Measurements from ENCODE around the gene CAPZA1.

CAPZA1 gene

DNA sequence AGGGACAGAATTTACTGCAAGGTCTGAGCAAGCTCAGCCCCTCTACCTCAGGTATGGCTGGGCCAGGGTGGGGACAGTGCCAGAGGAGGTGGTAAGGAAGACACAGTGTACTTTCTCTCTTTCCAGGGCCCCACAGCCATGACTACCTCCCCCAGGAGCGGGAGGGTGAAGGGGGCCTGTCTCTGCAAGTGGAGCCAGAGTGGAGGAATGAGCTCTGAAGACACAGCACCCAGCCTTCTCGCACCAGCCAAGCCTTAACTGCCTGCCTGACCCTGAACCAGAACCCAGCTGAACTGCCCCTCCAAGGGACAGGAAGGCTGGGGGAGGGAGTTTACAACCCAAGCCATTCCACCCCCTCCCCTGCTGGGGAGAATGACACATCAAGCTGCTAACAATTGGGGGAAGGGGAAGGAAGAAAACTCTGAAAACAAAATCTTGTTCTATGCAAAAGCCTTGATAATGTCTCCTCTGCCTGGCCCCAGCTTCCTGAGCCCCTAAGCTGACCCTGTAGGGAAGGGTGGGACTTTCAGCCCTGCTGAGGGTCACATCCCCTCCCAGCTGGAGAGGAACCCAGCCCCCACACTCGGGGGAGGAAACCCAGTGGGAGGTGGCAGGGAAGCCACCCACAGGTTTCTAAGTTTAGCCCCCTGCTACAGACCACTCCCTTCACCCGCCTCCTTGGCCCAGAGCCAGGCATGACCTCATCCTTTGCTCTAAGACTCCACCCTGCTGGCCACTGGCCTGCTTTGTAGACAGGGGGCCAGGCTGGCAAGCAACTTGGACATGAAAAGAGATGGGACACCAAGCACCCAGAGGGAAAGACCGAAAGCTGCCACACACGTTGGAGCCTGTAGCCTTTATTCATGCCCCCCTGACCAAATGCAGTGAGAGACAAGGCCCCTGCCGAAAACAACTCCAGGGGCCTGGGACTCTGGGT is 80.9 kb downstream of the CAPZA1 start:
- peak; percentile 46 to 67 (median 54) for DNase-seq (ENCODE audit: low read depth in 2 of 3, low spot score in 1 of 3)

DNA sequence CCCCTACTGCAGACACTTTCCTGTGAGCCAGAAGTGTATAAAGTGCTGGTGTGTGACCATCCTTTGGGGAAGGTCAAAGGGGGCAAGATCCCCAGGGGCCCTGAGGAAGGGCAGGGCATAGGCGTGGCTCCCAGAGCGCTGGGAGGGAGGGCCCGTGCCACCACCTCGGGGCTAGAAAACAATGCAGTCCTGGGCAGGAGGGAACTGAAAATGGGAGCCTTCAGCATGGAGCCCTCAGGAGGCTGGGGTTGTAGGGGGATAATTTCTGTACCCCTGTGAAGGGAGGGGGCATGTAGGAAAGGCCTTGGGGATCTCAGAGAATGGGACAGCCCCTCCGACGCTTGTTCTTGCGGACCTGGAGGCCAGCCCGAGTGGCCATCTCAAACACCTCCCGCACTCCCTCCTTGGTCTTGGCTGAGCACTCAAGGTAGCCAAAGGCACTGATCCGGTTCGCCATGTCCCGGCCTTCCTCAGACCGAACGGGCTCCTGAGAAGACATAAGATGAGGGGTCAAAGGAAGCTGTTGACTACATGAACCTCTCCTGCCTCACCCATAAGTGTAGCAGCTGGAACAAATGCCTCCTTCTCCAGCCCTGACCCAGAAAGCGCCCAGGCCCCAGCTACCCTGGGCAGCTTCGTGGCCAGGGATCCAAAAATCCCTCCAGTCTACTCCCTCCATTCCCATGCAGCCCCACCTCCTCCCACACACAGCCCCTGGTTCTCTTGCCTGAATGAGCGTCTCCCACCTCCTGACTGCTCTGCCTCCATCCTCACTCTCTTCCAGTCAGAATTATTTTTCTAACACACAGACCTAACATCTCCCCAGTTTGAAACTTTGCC is 81.8 kb downstream of the CAPZA1 start:
- no peak for DNase-seq (ENCODE audit: low read depth in 2 of 3, low spot score in 1 of 3)

DNA sequence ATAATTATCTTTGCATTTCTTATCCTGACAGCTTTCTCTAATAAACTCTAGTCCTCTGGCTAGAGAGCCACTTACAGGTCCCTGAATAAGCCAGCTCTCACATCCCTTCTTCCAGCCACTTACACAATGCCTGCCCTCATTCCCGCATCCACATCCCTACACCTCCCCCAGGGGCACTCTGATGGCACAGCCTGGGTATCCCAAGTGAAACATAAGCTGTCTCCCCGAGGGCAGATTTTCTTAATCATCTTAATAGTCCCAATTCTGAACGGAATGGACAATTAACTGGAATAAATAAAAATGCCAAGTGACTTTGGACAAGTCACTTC is 82.4 kb downstream of the CAPZA1 start:
- DNase-seq (ENCODE audit: low read depth in 2 of 3, low spot score in 1 of 3) = no peak

DNA sequence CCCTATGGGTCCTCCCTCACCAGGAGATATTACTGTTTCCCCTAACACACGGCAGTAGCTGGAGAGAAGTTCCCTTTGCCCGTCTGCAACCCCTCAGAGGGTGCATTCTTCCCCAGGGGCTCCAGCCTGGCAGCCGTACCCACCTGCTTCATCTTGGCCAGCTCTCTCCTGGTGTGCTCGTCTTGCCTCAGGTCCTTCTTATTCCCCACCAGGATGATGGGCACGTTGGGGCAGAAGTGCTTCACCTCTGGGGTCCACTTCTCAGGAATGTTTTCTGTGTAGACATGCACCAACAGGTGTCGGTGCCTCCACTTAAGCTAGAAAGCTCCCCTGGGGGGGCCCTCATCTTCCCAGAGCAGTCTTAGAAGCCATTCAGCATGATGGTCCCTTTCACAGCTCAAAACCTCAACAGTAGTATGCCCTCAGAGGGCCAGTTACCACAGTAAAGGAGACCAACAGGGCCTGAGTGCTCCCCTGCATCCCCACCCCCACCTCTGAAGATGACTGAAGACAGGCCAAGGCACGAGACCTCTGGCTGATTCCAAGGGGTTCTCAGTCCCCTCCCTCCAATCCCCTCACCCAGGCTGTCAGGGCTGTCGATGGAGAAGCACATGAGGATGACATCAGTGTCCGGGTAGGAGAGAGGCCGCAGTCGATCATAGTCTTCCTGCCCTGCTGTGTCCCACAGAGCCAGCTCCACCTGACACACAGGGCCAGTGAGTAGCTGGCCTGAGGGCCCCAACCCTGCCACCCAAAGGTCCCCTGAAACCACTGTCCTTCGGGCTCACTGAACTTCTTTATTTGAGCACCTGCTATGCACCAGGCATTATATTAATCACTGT is 83.0 kb downstream of the CAPZA1 start:
- DNase-seq (ENCODE audit: low read depth in 2 of 3, low spot score in 1 of 3) = no peak

DNA sequence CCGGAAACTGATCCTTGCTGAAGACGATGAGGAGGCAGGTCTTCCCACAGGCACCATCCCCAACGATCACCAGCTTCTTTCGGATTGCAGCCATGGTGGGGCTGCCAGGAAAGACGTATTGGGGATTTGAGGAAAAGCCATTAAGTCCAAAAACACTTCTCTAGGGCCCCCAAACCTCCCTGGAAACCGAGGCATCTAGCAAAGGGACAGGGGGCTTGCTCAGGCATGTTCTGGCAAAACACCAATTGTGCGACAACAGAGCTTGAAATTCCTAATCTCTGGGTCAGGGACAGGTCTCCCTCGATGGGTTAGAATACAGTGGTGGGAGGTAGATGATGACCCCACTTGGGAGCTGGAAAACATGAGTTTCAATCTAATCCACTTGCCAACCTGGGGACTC is 84.1 kb downstream of the CAPZA1 start:
- DNase-seq (ENCODE audit: low read depth in 2 of 3, low spot score in 1 of 3) = no peak

DNA sequence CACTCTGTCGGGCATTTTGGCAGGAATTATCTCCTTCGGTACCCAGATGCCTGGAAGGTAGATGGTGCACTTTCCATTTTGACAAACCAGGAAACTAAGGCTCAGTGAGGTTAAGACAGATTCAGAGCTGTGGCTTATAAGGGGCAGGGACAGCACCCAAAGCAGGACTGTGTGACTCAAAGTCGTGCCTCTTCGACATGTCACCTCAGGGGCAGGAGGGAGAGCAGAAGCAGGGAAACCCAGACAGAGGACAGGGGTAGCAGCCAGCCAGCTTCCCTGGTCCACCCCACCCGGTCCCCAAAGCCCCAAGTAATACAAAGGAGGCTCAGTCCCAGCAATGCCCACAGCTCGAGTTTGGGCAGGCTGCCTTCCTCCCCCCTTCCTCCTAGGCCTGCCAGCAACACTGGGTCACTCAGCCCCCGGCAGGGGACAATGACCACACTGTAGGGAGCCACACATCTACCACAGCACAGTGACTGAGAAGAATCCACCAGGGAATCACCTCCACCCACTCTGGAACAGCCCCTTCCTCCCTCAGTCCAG is 84.8 kb downstream of the CAPZA1 start:
- DNase-seq (ENCODE audit: low read depth in 2 of 3, low spot score in 1 of 3) = no peak

DNA sequence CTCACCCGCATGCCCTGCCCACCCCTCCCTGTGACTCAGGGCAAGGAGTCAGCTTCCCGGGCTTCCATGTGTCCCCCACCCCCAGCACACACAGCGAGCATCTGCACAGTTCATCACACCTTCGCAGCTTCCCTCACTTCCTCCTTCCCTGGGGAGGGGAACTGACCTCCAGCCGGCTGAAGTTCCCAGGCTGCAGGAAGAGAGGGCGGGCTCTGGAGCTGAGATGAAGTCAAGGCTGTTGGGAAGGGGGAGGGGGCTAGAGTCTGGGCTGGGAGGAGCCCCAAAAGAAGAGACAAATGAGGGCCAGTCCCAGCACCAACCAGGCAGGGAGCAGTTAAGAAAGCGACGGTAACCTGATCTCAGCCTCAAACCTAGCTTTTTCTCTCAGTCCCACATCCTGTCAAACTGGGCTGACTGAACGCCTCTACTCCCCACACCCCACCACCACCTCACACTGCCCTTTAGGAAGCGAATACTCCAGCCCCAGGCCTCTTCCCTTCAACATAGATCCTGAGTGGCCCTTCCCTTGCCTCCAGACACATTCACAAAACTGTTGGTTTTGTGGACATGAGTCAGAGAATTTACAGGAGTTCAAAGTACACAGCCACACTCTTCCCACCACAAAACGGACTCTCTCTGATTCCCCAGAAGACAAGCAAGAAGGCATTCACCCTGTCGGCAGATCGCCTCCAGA is 85.4 kb downstream of the CAPZA1 start:
- DNase-seq (ENCODE audit: low read depth in 2 of 3, low spot score in 1 of 3) = peak in 1 of 3 donors; percentile 51

DNA sequence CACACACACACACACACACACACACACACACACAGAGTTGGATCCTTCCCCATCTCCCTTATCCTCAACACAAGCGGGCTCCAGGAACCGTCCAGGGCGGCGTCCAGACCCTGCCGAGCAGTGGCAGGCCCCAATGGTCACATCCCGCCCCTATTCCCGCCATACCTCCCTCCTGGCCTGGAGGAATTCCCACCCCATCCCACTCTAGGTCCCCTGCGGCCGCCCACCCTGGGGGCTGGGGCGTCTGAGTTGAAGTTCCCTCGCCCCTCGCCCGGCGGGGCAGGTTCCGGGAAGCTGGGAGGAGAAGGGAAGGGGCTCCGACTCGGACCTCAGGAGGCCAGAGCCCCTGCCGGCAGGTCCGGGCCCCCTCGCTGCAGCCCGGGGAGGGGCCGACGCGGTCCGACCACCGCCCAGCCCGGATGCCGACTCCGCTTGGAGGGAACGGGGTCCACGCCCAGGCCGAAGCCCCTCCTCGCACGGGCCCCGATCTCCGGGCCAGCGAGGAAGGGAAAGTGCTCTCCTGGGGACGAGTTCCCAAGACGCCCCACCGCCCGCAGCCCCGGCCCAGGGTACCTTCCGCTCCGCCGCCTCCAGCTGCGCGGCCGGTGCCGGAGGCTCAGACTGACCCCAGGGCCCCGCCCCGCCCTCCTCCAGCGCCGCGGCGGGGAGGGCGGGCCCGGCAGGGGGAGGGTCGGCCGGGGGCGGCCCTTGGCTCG is 87.0 kb downstream of the CAPZA1 start, which contains the start of gene RHOC:
TSS of gene RHOC (minus strand) at position 623 of the 716 bp plus-strand sequence. CDS start 3,328 bp downstream, outside the sequence.
- DNase-seq (ENCODE audit: low read depth in 2 of 3, low spot score in 1 of 3) = peak in 1 of 3 donors; percentile 37

DNA sequence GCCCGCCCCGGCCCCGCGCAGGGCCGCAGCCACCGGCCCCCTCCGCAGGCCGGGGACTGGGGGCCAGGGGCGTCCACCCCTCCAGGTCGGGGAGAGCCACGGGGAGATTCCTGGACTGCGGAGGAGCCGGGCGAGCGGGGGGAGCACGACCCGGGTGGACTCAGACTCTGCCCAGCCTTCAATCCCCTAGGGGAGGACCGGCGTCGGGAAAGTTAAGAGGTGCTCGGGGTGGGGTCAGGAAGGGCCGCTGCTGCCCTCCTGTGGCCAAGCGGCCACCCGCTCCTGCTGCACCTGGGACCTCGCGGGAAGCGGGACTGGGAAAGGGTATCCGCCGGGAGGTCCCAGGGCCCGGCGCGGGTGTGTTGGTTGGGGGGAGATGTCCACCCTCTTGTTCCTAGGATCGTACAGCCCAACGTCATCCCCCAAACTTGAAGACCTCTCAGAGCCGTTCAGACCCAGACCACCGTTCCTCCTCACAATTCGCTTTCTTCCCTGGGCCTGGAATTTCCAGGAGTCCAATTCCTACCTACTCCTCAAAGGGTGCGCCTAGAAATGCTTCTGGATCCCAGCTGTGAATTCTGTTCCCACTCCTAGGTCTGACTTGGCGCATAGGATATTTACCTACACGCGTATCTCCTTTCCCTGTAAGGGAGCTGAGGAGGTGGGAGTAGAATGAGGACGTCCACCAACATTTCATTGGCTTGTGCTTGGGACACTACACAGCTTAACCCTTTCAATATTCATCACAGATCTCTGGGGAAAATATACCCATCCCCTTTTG is 87.8 kb downstream of the CAPZA1 start:
- DNase-seq (ENCODE audit: low read depth in 2 of 3, low spot score in 1 of 3) = peak in 1 of 3 donors; percentile 67

DNA sequence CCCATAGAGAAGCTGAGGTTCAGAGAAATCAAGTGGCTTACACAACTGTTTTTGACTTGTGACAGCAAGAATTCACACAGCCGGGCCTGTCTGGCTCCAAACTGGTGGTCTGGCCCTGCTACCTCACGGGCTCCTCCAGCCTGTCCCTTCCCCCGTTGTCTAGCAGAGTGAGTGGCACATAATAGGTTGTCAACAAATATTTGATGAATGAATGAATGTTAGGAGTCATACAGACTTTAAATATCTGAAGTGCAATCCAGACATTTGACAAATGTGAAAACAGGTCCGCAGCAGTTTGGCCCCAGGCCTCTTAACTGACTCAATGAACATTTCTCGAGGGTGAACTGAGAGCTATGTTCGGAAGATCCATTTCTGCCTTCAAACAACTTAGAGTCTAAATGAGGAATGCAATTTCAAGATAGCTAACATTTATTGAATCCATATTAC is 88.4 kb downstream of the CAPZA1 start:
- DNase-seq (ENCODE audit: low read depth in 2 of 3, low spot score in 1 of 3) = no peak

DNA sequence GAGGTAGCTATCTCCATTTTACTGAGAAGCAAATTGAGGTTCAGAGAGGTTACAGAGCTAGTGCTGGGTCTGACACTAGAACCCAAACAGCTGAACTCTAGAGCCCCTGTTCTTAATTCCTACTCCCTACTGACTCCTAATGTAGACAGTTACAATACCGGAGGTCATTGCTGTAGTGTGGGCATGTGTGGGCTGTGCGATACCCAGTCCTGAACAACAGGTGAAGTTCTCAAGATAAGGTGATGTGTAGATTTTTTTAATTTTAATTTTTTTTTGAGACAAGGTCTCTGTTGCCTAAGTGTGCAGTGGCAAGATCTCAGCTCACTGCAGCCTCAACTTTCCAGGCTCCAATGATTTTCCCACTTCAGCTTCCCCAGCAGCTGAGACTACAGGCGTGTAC is 88.9 kb downstream of the CAPZA1 start:
- no peak for DNase-seq (ENCODE audit: low read depth in 2 of 3, low spot score in 1 of 3)

DNA sequence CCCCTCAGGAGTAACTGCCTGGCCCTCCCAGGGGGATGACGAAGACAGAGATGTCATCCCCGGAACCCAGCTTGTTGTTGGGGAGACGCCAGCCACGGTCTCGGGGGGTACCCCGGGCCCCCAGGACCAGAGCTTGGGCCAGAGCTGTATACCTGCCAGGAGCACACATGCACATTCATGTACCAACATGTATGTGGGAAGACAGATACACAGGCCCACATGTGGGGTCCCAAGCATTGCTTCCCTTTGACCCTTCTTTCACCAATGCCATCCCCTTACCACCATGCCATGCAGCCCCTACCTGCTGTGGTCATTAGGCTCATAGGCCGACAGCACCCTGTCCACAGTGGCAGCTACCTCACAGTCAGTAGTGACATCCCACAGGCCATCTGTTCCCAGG is 90.5 kb downstream of the CAPZA1 start:
- DNase-seq (ENCODE audit: low read depth in 2 of 3, low spot score in 1 of 3) = no peak

DNA sequence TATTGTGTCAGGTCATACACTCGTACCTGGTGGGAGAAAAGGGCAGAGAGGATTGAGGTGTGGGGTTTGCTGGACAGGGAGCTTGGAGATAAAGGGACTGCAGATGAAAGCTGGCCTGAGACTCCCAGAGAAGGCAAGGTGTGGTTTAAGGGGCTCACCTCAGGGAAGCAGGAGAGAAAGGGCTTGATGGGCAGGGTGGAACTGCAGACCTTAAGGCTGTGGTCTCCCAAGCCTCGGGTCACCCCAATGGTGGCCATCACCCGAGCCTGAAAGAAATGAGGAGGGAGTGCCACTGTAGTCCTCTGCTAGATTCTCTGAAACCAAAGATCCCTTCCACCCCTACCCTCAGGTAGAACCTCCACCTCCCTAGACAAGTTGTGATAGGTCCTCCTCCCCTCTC is 91.0 kb downstream of the CAPZA1 start:
- no peak for DNase-seq (ENCODE audit: low read depth in 2 of 3, low spot score in 1 of 3)

DNA sequence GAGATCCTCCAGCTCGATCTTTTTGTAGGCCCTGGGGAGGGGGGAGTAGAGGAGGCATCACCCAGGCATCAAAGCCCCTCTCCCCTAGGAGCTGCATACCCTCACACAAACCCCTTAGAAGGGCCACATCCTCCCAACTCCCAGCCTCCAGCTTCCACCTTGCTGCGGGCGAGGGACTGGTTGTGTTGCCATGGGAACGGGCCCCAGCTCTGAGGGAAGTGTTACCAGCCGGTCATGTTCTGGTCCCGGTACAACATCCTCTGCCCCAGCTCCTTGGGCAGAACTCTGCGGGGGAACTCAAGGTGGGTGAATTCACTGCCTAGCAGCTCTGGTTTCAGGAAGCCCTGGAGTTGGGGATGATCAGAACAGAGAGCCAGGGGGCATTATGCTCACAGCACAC is 91.4 kb downstream of the CAPZA1 start:
- DNase-seq (ENCODE audit: low read depth in 2 of 3, low spot score in 1 of 3) = no peak

DNA sequence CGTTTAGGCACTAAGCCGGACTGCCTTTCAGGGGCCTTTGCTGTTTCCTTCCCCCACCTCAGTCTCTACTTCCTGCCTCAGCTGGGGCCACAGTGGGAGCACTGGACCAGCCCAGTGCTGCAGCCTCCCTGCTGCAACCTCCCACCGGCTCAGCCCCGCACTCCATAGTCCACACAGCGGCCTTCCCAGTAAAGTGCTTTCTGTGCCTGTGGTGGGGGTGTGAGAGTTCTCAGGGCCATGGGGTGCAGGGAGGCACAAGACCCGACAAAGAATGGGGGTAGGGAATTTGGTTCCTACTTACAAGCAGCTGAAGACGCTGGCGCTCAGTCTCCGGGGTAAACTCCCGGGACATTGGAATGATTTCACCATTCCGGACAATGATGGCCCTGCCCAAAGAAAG is 92.0 kb downstream of the CAPZA1 start:
- DNase-seq (ENCODE audit: low read depth in 2 of 3, low spot score in 1 of 3) = no peak

DNA sequence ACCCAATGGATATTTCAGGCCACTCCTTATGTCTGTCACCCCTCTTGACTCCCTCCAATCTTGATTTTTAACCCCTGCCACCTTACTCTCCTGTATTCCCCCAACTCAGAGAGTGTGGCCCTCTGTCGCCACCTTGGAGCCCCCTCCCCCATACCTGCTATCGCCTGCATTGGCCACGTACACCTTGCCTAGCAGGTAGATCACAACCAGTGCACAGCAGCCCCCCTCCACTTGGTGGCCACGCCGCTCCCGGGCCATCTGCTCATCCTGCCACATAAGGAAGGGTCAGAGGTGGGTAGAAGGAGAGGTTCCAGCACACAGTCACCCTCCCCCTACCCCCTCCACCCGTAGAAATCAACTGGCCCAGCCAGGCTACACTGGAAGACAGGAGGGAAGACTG is 92.6 kb downstream of the CAPZA1 start:
- no peak for DNase-seq (ENCODE audit: low read depth in 2 of 3, low spot score in 1 of 3)

DNA sequence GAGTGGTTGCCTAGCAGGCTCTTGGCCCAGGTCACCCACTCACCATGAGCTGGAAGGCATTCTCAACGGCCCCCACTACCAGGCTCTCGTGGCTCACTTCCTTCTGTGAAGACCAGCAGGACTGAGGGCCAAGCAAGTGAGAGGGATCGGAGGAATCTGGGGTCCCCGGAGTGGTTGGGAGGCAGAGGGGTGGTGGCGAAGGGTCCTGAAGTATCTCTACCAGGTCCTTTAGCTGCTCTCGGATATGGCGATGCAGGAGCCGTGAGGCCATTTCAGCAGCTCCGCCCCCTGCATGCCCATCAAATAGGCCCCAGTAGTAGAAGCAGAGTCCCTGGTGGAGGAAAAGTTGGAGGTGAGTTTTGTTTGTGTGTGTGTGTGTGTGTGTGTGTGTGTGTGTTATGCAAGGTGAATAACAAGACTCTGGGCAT is 93.1 kb downstream of the CAPZA1 start:
- no peak for DNase-seq (ENCODE audit: low read depth in 2 of 3, low spot score in 1 of 3)

DNA sequence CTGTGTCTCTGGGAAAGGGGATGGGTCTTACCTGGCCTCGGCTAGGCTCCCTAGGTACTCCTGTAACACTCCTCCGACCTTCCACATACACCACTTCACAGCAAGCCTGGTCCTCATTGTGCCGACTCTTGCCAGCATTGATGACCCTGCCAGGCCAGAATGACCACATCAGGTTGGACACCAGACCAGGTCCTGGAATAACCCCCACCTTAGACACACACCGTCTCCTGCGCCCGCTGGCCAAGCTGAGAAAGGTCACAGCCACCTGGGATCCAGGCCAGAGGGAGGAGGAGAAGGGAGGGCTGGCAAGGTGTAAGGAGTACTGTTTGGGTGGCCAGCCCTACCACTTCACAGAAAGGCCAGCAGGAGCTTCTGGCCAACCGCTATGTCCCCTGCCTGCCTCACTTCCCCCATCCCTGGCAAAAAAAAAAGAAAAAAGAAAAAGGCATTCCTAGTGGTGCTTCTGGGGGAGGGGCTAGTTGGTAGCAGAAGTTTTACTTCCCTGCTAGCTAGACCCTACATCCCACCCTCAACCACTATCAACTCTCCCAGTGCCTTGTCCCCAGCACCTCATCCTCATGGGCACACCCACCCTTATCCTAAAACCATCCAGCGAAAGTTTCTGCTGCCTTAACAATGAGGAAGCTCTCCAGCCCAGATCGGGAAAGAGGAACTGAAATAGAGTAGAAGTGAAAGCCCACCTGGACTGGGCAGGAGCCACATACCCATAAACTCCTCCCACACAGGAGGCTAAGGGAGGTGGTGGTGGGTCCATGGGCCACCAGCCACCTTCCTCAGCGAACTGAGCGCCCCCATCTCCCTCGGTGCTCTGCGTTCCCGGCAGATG is 94.1 kb downstream of the CAPZA1 start:
- DNase-seq (ENCODE audit: low read depth in 2 of 3, low spot score in 1 of 3) = no peak
